Measurements from ENCODE around the gene ITGAV.

The ITGAV gene

DNA sequence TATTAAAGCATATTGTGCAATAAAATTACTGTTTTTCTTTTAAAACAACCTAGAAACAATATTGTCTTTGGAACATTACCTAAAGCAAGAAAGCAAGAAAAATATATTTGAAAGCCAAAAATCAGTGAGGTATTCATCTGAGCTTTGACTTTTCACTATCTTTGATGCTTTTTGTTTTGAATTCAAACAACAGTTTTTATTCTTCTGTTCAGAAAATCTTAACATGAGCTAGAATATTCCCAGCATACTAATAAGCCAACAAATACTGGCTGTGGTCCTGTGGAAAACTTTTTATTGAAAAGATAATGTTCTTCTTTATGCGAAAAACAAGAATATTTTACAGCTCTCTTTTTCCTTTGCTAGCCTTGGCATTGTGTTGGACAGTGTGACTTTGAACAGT, 123.8 kb downstream of the ITGAV start:
- in situ Hi-C loops (cut with MboI; ENCODE audit: low pct_unique_long_range_greater_than_20kb, low sequenced_read_pairs, unreplicated experiment), result no loop called here
- DNase-seq (ENCODE audit: low spot score), result no peak
- TF ChIP-seq, protein P1, sequence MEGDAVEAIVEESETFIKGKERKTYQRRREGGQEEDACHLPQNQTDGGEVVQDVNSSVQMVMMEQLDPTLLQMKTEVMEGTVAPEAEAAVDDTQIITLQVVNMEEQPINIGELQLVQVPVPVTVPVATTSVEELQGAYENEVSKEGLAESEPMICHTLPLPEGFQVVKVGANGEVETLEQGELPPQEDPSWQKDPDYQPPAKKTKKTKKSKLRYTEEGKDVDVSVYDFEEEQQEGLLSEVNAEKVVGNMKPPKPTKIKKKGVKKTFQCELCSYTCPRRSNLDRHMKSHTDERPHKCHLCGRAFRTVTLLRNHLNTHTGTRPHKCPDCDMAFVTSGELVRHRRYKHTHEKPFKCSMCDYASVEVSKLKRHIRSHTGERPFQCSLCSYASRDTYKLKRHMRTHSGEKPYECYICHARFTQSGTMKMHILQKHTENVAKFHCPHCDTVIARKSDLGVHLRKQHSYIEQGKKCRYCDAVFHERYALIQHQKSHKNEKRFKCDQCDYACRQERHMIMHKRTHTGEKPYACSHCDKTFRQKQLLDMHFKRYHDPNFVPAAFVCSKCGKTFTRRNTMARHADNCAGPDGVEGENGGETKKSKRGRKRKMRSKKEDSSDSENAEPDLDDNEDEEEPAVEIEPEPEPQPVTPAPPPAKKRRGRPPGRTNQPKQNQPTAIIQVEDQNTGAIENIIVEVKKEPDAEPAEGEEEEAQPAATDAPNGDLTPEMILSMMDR (IDR thresholded peaks at IDR 0.05; ENCODE audit: extremely low read depth, insufficient read depth, missing control alignments), result no peak

DNA sequence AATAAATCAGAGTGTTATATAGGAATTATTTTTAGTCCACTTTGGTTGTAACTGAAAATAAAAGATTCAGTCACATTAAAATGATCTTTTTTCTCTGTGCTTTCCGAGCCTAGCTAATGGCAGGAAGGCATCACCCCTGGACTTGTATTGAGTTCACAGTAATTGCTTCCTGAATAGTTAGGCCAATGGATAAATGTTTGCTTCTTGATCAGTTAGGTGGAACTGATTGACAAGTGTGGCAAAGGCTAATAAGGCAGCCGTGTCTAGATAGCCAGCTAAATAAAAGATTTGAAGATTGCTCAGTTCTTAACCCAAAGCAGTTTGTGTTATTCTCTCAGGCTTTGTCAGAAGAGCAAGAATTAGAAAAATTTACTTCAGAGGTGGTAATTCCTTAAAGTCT, 124.8 kb downstream of the ITGAV start:
- TF ChIP-seq, protein P1 (IDR thresholded peaks at IDR 0.05; ENCODE audit: extremely low read depth, insufficient read depth, missing control alignments), result no peak
- in situ Hi-C loops (cut with MboI; ENCODE audit: low pct_unique_long_range_greater_than_20kb, low sequenced_read_pairs, unreplicated experiment), result no loop called here
- DNase-seq (ENCODE audit: low spot score), result no peak

DNA sequence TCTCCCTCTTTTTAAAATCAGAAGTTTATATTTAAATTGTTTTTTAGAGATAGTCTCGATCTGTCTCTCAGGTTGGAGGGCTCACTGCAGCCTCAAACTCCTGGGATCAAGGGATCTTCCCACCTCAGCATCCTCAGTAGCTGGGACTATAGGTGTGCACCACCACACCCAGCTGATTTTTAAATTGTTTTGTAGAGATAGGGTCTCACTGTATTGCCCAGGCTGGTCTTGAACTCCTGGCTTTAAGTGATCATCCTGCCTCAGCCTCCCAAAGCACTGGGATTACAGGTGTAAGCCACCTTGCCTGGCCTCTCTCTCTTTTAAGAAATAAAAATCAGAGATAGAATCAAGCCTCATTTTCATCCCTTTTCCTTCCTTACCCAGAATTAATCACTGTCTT, 126.1 kb downstream of the ITGAV start:
- in situ Hi-C loops (cut with MboI; ENCODE audit: low pct_unique_long_range_greater_than_20kb, low sequenced_read_pairs, unreplicated experiment), result no loop called here

DNA sequence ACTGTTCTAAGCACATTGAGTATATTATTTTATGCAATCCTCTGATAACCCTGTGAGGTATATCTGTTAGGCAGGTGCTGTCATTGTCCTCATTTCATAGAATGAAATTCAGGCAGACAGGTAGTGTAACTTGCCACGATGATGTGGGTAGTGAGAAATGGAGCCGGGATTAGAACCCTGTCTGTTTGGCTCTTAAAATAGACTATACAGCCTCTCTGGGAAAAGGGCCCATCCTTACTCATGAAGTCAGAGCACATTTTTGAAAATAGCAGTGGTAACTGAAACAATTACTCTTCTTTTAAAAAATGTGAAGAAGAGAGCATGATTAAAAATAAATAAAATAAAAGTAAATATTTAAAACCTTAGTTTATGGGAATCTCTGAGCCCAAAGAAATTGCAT, 127.0 kb downstream of the ITGAV start:
- TF ChIP-seq, protein P1 (IDR thresholded peaks at IDR 0.05; ENCODE audit: extremely low read depth, insufficient read depth, missing control alignments), result no peak
- in situ Hi-C loops (cut with MboI; ENCODE audit: low pct_unique_long_range_greater_than_20kb, low sequenced_read_pairs, unreplicated experiment), result no loop called here
- DNase-seq (ENCODE audit: low spot score), result no peak

More for the DNA sequence above, 126.1 kb downstream of the ITGAV start:
- TF ChIP-seq, protein P1 (IDR thresholded peaks at IDR 0.05; ENCODE audit: extremely low read depth, insufficient read depth, missing control alignments), result no peak
- DNase-seq (ENCODE audit: low spot score), result no peak

DNA sequence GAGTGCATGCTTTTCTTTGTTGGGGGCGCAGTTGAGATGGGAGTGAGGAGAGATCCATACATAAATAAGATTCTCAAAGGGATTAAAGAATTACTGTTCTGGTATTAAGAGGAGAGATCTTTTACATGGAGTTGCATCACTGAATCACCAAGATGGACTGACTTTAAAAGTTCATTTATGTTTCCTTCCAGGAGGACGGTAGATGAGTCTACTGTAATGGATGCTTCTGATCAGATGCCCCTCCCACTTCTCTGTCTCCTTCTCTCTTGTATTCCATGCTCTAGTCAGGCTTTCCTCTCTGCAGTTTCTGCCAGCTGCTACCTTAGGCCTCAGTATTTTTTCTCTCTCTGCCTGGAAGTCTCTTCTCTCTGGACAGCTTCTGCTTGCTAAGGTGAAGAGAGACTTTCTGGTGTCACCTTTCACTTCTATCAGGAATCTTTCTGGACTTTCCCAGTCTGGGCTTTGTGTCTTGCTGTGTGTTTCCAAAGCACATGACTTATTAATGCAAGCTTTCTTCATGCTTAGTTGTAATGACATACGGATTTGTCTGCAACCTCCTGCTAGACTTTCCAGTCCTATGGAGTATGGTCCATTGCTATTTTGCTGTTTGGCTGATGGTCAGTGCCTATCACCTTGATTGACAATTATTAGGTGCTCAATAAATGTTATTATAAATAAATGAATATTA, 127.6 kb downstream of the ITGAV start:
- TF ChIP-seq, protein P1 (IDR thresholded peaks at IDR 0.05; ENCODE audit: extremely low read depth, insufficient read depth, missing control alignments), result no peak
- DNase-seq (ENCODE audit: low spot score), result no peak
- in situ Hi-C loops (cut with MboI; ENCODE audit: low pct_unique_long_range_greater_than_20kb, low sequenced_read_pairs, unreplicated experiment), result no loop called here

DNA sequence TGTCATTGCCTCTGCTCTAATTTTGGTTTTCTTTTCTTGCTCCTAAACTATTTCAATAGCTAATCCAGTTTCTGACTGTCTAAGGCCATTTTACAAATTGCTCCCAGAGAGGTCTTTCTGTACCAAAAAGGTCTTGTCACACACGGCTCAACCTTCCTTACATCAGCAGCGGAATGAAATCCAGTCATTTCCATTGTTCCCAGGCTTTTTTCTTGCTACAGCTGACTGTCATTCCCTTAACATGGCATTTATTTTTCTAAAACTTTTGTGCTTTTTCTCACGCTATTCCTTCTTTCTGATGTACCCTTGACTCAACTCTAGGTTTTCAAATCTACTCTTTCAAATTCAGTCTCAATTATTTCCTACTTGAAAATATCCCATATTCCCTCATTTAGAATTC, 128.3 kb downstream of the ITGAV start:
- in situ Hi-C loops (cut with MboI; ENCODE audit: low pct_unique_long_range_greater_than_20kb, low sequenced_read_pairs, unreplicated experiment), result no loop called here
- TF ChIP-seq, protein P1 (IDR thresholded peaks at IDR 0.05; ENCODE audit: extremely low read depth, insufficient read depth, missing control alignments), result no peak

More for the DNA sequence above, 128.3 kb downstream of the ITGAV start:
- DNase-seq (ENCODE audit: low spot score), result no peak

All from GM13977 (cell line).